ENCODE data around the gene LRRC17.

- TF ChIP-seq POLR2A (IDR thresholded peaks at IDR 0.05) (no peak), POLR2AphosphoS5 (IDR thresholded peaks at IDR 0.05) (no peak)
- TF ChIP-seq, protein P1, sequence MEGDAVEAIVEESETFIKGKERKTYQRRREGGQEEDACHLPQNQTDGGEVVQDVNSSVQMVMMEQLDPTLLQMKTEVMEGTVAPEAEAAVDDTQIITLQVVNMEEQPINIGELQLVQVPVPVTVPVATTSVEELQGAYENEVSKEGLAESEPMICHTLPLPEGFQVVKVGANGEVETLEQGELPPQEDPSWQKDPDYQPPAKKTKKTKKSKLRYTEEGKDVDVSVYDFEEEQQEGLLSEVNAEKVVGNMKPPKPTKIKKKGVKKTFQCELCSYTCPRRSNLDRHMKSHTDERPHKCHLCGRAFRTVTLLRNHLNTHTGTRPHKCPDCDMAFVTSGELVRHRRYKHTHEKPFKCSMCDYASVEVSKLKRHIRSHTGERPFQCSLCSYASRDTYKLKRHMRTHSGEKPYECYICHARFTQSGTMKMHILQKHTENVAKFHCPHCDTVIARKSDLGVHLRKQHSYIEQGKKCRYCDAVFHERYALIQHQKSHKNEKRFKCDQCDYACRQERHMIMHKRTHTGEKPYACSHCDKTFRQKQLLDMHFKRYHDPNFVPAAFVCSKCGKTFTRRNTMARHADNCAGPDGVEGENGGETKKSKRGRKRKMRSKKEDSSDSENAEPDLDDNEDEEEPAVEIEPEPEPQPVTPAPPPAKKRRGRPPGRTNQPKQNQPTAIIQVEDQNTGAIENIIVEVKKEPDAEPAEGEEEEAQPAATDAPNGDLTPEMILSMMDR (IDR thresholded peaks at IDR 0.05 in 8 of 11, conservative IDR thresholded peaks at IDR 0.05 in 3 of 11): no peak
Observed at GRCh38 chr7:102875700-102876295, 37.0 kb upstream of the LRRC17 start.
